Lower leg skin (tissue), 4 donors: ENCODE data around the gene PPP6R3. TPM values are rescaled to one million over a fixed set of nuclear protein-coding genes. Genes with fewer than 3 reads are reported as not detected.

Experiments
- DNase-seq, 2 donors: peaks; one replicate each; pipeline ENCODE4 v3.0.0-alpha.2; 2019; ENCODE audit warnings: low spot score in 2 of 2
- H3K4me3 ChIP-seq: fragments of 200-600 bp; sonication (generic); 2 replicates; pipeline ENCODE4 v1.5.1; 2017; ENCODE audit warnings: mild to moderate bottlenecking, low read depth; ENCODE audit not compliant: poor library complexity, severe bottlenecking
- POLR2A ChIP-seq, 2 donors: fragments of 450-650 bp; IDR thresholded peaks; one replicate each; pipeline ENCODE4 v1.6.1; 2016 to 2017; ENCODE audit warnings: antibody characterized with exemption in 2 of 2, mild to moderate bottlenecking in 1 of 2, moderate library complexity in 1 of 2
- WGBS, 2 donors: methylation state at CpG; one replicate each; pipeline ENCODE4 v1.1.5; 2018; 5-methylcytosine and 5-hydroxymethylcytosine counted together
- intact Hi-C: fragments of 100-400 bp; cut with DNase I; formaldehyde crosslinking; loops from one replicate; pipeline ENCODE4 v1.15.0; 2023; ENCODE audit warnings: low total_unique reads
- total RNA-seq, 4 donors: library from RNA; depleted of rRNA; stranded (reverse); fragments of >200 nt; gene quantifications; one replicate each; pipeline ENCODE4 v1.1.0, GENCODE V29; 2016
- TF ChIP-seq, protein P1 (sequence below), 3 donors: fragments of 450-650 bp; IDR thresholded peaks; one replicate each; pipeline ENCODE4 v1.5.1; 2016; ENCODE audit warnings: antibody characterized with exemption in 3 of 3, mild to moderate bottlenecking in 3 of 3, moderate library complexity in 2 of 3

PPP6R3 gene
- total RNA-seq, 4 donors from 2014 or later = 74.2 to 119 (median 88.6) TPM

DNA sequence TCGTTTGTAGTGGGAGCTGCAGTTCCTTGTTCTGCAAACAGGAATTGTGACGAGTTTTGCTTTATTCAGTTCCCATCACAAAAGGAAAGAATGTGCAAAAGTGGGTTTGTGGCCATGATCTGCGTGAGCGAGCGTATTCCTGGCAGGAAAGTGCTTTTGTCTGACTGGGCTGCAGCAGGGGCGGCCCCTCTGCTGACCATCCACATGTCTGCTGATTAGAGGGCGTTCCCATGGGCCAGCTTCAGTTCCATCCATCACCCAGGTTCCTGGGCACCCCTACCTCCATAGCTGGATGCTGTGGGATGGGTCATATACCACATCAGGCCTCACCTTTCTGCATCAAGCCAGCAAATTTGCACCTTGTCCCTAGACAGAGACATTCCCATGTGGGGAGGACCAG lies 194.9 kb downstream of the PPP6R3 start:
- H3K4me3 ChIP-seq = no peak overlapping the region
- no peak for DNase-seq
- TF ChIP-seq POLR2A (IDR thresholded peaks at IDR 0.05) = no peak
- TF ChIP-seq, protein P1, sequence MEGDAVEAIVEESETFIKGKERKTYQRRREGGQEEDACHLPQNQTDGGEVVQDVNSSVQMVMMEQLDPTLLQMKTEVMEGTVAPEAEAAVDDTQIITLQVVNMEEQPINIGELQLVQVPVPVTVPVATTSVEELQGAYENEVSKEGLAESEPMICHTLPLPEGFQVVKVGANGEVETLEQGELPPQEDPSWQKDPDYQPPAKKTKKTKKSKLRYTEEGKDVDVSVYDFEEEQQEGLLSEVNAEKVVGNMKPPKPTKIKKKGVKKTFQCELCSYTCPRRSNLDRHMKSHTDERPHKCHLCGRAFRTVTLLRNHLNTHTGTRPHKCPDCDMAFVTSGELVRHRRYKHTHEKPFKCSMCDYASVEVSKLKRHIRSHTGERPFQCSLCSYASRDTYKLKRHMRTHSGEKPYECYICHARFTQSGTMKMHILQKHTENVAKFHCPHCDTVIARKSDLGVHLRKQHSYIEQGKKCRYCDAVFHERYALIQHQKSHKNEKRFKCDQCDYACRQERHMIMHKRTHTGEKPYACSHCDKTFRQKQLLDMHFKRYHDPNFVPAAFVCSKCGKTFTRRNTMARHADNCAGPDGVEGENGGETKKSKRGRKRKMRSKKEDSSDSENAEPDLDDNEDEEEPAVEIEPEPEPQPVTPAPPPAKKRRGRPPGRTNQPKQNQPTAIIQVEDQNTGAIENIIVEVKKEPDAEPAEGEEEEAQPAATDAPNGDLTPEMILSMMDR (IDR thresholded peaks at IDR 0.05) = no peak
- 81 to 87% methylated on average over 7 of the region's 7 CpGs for WGBS, 2 donors
- intact Hi-C loops = no loop called here

DNA sequence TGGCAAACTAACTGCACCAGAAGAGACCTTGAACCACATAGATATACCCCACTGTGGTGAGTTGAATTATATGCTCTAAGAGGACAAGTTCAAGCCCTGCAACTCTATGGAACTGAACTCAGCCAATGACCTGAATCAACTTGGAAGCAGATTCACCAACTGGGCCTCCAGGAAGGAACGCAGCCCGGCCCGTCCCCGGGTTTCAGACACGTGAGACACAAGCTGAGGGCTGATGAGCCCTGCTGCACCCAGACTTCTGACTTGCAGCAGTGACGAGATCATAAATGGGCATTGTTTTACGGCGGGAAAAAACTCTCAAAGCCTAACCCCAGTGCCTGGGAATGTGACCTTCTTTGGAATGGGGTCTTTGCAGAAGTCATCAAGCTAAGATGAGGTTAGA lies 195.3 kb downstream of the PPP6R3 start:
- intact Hi-C loops = no loop called here
- no peak overlapping the region for H3K4me3 ChIP-seq
- WGBS, 2 donors = 85 to 88% methylated on average over 8 of the region's 8 CpGs
- no peak for DNase-seq
- TF ChIP-seq, protein P1 (IDR thresholded peaks at IDR 0.05) = no peak
- no peak for TF ChIP-seq POLR2A (IDR thresholded peaks at IDR 0.05)

DNA sequence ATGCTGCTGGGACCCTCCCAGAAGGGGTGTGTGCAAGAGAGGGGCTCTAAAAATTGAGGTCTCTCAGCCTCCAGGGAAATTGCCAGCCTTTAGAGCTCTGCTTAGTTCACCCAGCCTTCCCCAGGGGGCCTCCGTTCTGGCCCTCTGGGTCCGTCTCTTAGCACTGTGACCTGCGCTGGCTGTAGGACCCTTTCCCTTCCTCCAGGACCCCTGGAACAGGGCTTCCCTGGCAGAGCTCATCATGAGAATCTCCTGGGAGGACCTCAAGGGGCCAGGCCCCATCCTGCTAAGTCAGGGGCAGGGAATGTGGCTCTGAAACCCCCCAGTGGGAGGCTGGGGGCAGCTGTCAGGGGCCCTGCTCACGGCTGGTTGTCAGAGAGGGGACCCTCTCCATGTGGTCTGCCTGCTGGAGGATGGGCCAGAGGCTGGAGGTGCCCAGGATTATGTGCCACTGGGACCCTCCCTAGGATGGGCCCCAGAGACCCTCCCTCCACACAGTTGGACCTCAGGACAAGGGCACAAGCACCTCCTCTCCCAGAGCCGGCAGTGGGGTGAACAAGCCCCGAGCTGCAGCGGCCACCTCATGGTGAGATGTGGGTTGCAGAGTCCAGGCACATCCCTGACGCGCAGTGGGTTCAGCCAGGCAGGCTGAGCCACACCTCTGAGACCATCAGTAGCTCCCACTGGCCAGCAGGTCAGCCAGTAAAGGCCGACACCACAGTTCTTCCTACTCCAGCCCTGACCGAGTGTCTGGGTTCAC lies 196.6 kb downstream of the PPP6R3 start:
- 90 to 97% methylated on average over 7 to 8 of the region's 11 CpGs for WGBS, 2 donors
- no peak for DNase-seq
- no peak overlapping the region for H3K4me3 ChIP-seq

DNA sequence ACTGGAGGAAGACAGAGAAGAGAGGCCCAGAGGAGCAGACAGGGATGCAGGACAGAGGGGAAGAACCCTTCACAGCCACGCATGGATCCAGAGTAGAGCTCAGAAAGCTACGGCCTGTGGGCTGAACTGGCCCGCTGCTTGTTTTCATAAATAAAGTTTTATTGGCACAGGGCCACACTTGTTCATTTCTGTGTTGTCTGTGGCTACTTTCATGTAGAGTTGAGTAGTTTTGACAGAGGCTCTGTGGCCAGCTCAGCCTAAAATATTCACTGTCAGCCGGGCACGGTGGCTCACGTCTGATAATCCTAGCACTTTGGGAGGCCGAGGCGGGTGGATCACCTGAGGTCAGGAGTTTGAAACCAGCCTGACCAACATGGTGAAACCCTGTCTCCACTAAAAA lies 197.5 kb downstream of the PPP6R3 start:
- 93% methylated on average over 8 of the region's 8 CpGs for WGBS, 2 donors

More for the DNA sequence above, 196.6 kb downstream of the PPP6R3 start:
- intact Hi-C loops = no loop called here
- no peak for TF ChIP-seq POLR2A (IDR thresholded peaks at IDR 0.05)
- TF ChIP-seq, protein P1 (IDR thresholded peaks at IDR 0.05) = no peak

DNA sequence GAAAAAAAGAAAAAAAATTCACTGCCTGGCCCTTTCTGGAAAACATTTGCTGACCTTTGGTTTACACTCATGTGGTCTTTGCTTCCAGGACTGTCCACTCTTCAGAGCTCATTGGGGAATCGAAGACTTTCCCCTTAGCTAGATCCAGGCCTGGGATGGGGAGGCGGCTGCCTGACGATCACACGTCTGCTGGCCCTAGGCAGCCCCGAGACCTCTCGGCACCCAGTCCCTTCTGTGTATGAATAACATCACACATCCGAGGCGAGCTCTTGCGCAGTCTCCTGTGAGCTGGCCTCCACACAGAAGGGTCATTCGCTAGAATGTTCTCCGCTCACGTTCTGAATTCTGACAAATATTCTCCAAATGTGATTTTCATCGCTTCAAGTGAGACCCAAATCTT lies 198.1 kb downstream of the PPP6R3 start:
- intact Hi-C loops = no loop called here
- H3K4me3 ChIP-seq = no peak overlapping the region
- WGBS, 2 donors = 78 to 82% methylated on average over 13 of the region's 13 CpGs
- TF ChIP-seq, protein P1 (IDR thresholded peaks at IDR 0.05) = no peak
- no peak for TF ChIP-seq POLR2A (IDR thresholded peaks at IDR 0.05)
- DNase-seq = no peak

More for the DNA sequence above, 197.5 kb downstream of the PPP6R3 start:
- DNase-seq = no peak
- no peak overlapping the region for H3K4me3 ChIP-seq
- intact Hi-C loops = no loop called here
- TF ChIP-seq, protein P1 (IDR thresholded peaks at IDR 0.05) = no peak
- no peak for TF ChIP-seq POLR2A (IDR thresholded peaks at IDR 0.05)
